ENCODE results near the gene PTPRS. TPM values are rescaled to one million over a fixed set of nuclear protein-coding genes. Genes with fewer than 3 reads are reported as not detected.

Gene PTPRS
- total RNA-seq, 6 experiments from 2014 or later, result 6.1 to 39.9 (median 22.1) TPM

DNA sequence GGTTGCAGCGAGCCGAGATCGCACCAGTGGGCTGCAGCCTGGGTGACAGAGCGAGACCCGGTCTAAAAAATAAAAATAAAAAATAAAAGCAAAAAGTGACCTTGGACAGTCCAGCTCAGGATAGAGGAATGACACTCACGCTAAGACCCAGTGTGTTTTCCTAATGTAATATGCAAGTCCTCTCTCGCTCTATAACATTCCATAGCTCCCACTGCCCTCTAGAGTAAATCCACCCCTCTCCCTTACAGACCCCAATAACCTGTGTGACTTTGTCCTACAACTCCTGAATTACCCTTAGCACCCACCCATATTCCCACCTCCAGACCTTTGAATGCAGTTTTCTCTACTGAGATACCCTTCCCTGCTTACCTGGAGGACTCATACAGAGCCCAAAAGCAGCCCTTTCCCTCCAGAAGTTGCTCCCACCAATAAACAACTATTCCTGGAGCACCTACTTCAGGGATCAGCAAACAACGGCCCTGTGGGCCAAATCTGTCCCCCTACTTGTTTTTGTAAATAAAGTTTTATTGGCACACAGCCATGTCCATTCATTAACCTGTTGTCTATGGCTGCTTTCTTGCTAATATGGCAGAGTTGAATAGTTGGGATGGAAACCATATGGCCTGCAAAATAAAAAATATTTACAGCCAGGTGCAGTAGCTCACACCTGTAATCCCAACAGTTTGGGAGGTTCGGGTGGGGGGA lies 39.8 kb upstream of the PTPRS start:
- Histone ChIP-seq H3K4me1 (no peaks in the 10 kb centered on the region), H3K9me3 (no peaks in the 10 kb centered on the region)
- 75% methylated on average over 7 of the region's 9 CpGs for WGBS (ENCODE audit: insufficient coverage, low coverage, low lambda C conversion rate, missing lambda C conversion rate)

DNA sequence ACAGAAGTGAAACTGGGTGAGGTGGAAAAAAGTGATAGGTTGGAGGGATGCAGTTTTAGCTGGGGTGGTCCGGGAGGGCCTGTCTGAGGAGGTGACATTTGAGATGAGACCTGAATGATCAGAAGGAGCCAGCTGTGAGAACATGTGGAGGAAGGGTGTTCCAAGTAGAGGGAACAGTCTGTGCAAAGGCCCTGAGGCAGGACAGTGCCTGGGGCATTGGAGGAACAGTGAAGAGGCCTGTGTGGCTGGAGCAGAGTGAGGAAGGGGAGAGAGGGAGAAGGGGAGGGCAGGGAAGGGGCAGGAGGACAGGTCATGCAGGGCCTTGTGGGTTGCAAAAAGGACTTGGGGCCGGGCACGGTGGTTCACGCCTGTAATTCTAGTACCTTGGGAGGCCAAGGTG lies 36.3 kb upstream of the PTPRS start:
- Histone ChIP-seq H3K9me3 (no peaks in the 10 kb centered on the region), H3K4me1 (no peaks in the 10 kb centered on the region), H3K36me3 (no peaks in the 10 kb centered on the region), H3K27me3 (no peaks in the 10 kb centered on the region), H3K4me3 (no peak overlapping the region), H3K27ac (no peak overlapping the region)
- ATAC-seq, result no peak
- TF ChIP-seq, protein P1, sequence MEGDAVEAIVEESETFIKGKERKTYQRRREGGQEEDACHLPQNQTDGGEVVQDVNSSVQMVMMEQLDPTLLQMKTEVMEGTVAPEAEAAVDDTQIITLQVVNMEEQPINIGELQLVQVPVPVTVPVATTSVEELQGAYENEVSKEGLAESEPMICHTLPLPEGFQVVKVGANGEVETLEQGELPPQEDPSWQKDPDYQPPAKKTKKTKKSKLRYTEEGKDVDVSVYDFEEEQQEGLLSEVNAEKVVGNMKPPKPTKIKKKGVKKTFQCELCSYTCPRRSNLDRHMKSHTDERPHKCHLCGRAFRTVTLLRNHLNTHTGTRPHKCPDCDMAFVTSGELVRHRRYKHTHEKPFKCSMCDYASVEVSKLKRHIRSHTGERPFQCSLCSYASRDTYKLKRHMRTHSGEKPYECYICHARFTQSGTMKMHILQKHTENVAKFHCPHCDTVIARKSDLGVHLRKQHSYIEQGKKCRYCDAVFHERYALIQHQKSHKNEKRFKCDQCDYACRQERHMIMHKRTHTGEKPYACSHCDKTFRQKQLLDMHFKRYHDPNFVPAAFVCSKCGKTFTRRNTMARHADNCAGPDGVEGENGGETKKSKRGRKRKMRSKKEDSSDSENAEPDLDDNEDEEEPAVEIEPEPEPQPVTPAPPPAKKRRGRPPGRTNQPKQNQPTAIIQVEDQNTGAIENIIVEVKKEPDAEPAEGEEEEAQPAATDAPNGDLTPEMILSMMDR (IDR thresholded peaks at IDR 0.05), result no peak
- TF ChIP-seq POLR2A (IDR thresholded peaks at IDR 0.05), result no peak
- WGBS (ENCODE audit: insufficient coverage, low coverage, low lambda C conversion rate, missing lambda C conversion rate), result 66% methylated on average over 2 of the region's 4 CpGs
- intact Hi-C loops (cut with DNase I), result no loop called here
- DNase-seq, result no peak

More for the DNA sequence above, 39.8 kb upstream of the PTPRS start:
- H3K4me3 ChIP-seq, result no peak overlapping the region
- ATAC-seq (no peak), DNase-seq (no peak)
- intact Hi-C loops (cut with DNase I), result no loop called here
- no peak for TF ChIP-seq POLR2A (IDR thresholded peaks at IDR 0.05)
- TF ChIP-seq, protein P1 (IDR thresholded peaks at IDR 0.05), result no peak
- no peak overlapping the region for H3K27ac ChIP-seq
- no peaks in the 10 kb centered on the region for H3K36me3 ChIP-seq
- no peaks in the 10 kb centered on the region for H3K27me3 ChIP-seq

DNA sequence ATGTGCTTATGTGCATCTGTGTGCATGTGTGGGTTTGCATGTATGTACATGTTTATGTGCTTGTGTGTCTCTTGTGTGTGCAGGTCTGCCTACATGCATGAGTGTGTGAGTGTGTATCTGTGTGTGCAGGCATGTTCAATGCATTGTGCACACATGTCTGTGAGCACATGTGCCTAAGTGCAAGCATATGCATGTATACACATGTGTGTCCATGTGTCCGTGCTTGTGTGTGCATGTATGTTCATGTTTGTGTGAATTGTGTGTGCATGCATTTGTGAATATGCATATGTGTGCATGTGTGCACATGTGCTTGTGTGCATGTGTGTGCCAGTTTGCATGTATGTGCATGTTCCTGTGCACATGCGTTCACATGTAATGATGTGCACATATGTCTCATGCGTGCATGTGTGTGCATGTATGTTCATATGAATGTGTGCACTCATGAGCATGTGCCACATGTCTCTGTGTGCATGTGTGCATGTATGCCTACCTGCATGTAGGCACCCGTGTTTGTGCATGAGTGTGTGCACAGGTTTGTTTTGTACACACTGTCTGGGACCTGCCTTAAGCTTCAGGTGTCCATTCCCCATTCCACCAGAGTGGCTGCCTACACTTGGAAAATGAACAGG lies 32.1 kb upstream of the PTPRS start:
- H3K27me3 ChIP-seq, result no peaks in the 10 kb centered on the region
- 85% methylated on average over 2 of the region's 4 CpGs for WGBS (ENCODE audit: insufficient coverage, low coverage, low lambda C conversion rate, missing lambda C conversion rate)
- no peaks in the 10 kb centered on the region for H3K36me3 ChIP-seq
- intact Hi-C loops (cut with DNase I), result loop anchor here in 1 of 2 donors (5.0 kb wide), 1 partner anchor 205 kb away; no protein-coding TSS in a partner anchor
- no peak for TF ChIP-seq POLR2A (IDR thresholded peaks at IDR 0.05)
- H3K27ac ChIP-seq, result no peak overlapping the region
- no peak overlapping the region for H3K4me3 ChIP-seq
- DNase-seq (no peak), ATAC-seq (no peak)
- no peaks in the 10 kb centered on the region for H3K4me1 ChIP-seq
- H3K9me3 ChIP-seq, result no peaks in the 10 kb centered on the region

DNA sequence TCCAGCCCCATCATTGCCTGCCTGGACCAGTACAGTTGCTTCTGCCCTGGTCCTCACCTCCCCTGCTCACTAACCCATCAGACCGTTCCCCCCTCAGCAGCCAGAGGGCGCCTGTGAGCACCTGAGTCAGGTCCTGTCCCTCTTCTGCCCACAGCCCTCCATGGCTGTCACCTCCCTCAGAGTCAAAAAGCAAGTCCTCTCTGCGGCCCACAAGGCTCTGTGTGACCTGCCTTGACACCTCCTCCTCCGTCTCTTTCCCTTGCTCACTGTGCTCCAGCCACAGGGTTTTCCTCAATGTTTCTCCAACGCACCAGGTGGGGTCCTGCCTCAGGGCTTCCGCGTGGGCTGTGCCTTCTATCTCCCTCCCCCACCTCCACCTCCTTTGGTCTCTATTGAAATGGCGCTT lies 29.4 kb upstream of the PTPRS start:
- no peaks in the 10 kb centered on the region for H3K9me3 ChIP-seq
- no peaks in the 10 kb centered on the region for H3K27me3 ChIP-seq
- 24% methylated on average over 8 of the region's 8 CpGs for WGBS (ENCODE audit: insufficient coverage, low coverage, low lambda C conversion rate, missing lambda C conversion rate)
- no peak overlapping the region for H3K4me3 ChIP-seq
- DNase-seq (peak; percentile 56 to 67 (median 61)), ATAC-seq (peak; percentile 67 to 79 (median 72))
- TF ChIP-seq, protein P1 (IDR thresholded peaks at IDR 0.05), result peak; percentile 51 to 65 (median 61)
- no peak for TF ChIP-seq POLR2A (IDR thresholded peaks at IDR 0.05)
- intact Hi-C loops (cut with DNase I), result loop anchor here in 1 of 2 donors (5.0 kb wide), 1 partner anchor 207 kb away; no protein-coding TSS in a partner anchor
- H3K27ac ChIP-seq, result no peak overlapping the region
- H3K4me1 ChIP-seq, result no peaks in the 10 kb centered on the region
- no peaks in the 10 kb centered on the region for H3K36me3 ChIP-seq

DNA sequence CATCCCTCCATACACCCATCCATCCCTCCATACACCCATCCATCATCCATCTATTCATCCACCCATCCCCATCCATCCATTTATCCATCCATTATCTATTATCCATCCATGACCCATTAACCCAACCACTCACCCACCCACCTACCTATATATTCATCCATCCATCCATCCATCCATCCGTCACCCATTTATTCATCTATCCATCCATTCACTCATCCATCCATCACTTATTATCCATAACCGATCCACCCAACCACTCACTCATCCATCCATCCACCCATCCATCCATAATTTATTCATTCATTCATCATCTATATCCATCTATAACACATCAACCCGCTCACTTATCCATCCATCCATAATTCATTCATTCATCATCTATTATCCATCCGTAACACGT lies 28.7 kb upstream of the PTPRS start:
- no peaks in the 10 kb centered on the region for H3K27me3 ChIP-seq
- H3K4me1 ChIP-seq, result no peaks in the 10 kb centered on the region
- no peak overlapping the region for H3K4me3 ChIP-seq
- H3K27ac ChIP-seq, result no peak overlapping the region
- H3K9me3 ChIP-seq, result no peaks in the 10 kb centered on the region
- H3K36me3 ChIP-seq, result no peaks in the 10 kb centered on the region
- WGBS (ENCODE audit: insufficient coverage, low coverage, low lambda C conversion rate, missing lambda C conversion rate), result 80% methylated on average over 5 of the region's 5 CpGs
- DNase-seq, result no peak
- no peak for TF ChIP-seq POLR2A (IDR thresholded peaks at IDR 0.05)
- TF ChIP-seq, protein P1 (IDR thresholded peaks at IDR 0.05), result no peak
- no peak for ATAC-seq
- intact Hi-C loops (cut with DNase I), result no loop called here

All from right lobe of liver (tissue), 6 donors.